Keratinocyte (primary cell): ENCODE data around the gene WFDC2. TPM values are rescaled to one million over a fixed set of nuclear protein-coding genes. Genes with fewer than 3 reads are reported as not detected.

Experiments
- DNase-seq: peaks from one replicate; pipeline ENCODE4 v3.0.0-alpha.2; 2011; ENCODE audit warnings: low read depth, missing footprints, low spot score
- FAIRE-seq: peaks from 2 replicates; lab custom pipeline; 2011; peaks lifted over from hg19 to GRCh38; lab: Jason Lieb, UNC
- H2AFZ ChIP-seq: 2 replicates; pipeline ENCODE4 v1.6.0; 2012; ENCODE audit warnings: low read length, control low read depth, inconsistent platforms; ENCODE audit not compliant: control insufficient read depth
- H3K27ac ChIP-seq: 2 replicates; pipeline ENCODE4 v1.5.1; 2011; ENCODE audit warnings: low read length; ENCODE audit not compliant: control insufficient read depth, insufficient read depth
- H3K27me3 ChIP-seq: 3 replicates; pipeline ENCODE4 v1.6.0; 2011; ENCODE audit warnings: low read length; ENCODE audit not compliant: control insufficient read depth, insufficient read depth; ENCODE audit errors: extremely low read depth
- H3K36me3 ChIP-seq, 2 experiments: 2 replicates in 1 of 2; 3 replicates in 1 of 2; pipeline ENCODE4 v1.5.1; 2011; ENCODE audit warnings: low read length in 2 of 2, mild to moderate bottlenecking in 1 of 2; ENCODE audit not compliant: control insufficient read depth in 2 of 2, insufficient read depth in 2 of 2; ENCODE audit errors: extremely low read depth in 1 of 2
- H3K4me1 ChIP-seq: 3 replicates; pipeline ENCODE4 v1.5.1; 2011; ENCODE audit warnings: low read length; ENCODE audit not compliant: control insufficient read depth, insufficient read depth; ENCODE audit errors: extremely low read depth
- H3K4me2 ChIP-seq: 3 replicates; pipeline ENCODE4 v1.6.0; 2011; ENCODE audit warnings: low read depth, low read length; ENCODE audit not compliant: control insufficient read depth, insufficient read depth; ENCODE audit errors: extremely low read depth
- H3K4me3 ChIP-seq, 3 experiments: fragments of 200-600 bp in 1 of 3; sonication (generic) in 1 of 3; 2 replicates in 2 of 3; 3 replicates in 1 of 3; pipeline ENCODE4 v1.5.1; 2011 to 2016; ENCODE audit warnings: low read length in 3 of 3, mild to moderate bottlenecking in 3 of 3, control low read depth in 2 of 3, inconsistent platforms in 1 of 3, low read depth in 1 of 3, mixed read lengths in 1 of 3, mixed run types in 1 of 3, moderate library complexity in 1 of 3; ENCODE audit not compliant: control insufficient read depth in 2 of 3, insufficient read depth in 2 of 3; ENCODE audit errors: extremely low read depth in 1 of 3
- H3K79me2 ChIP-seq: 2 replicates; pipeline ENCODE4 v1.6.0; 2012; ENCODE audit warnings: low read length; ENCODE audit not compliant: control insufficient read depth, insufficient read depth
- H3K9ac ChIP-seq: 3 replicates; pipeline ENCODE4 v1.6.0; 2011; ENCODE audit warnings: low read length; ENCODE audit not compliant: control insufficient read depth, insufficient read depth; ENCODE audit errors: extremely low read depth
- H3K9me1 ChIP-seq: 3 replicates; pipeline ENCODE4 v1.6.0; 2011; ENCODE audit warnings: low read length; ENCODE audit not compliant: control insufficient read depth, insufficient read depth; ENCODE audit errors: extremely low read depth
- H3K9me3 ChIP-seq: 2 replicates; pipeline ENCODE4 v1.5.1; 2012; ENCODE audit warnings: low read depth, low read length; ENCODE audit not compliant: control insufficient read depth
- H4K20me1 ChIP-seq: 3 replicates; pipeline ENCODE4 v1.6.0; 2011; ENCODE audit warnings: low read length; ENCODE audit not compliant: control insufficient read depth, insufficient read depth; ENCODE audit errors: extremely low read depth
- CTCF ChIP-seq, 3 experiments: IDR thresholded peaks in 1 of 3; conservative IDR thresholded peaks in 1 of 3; optimal IDR thresholded peaks in 1 of 3; 2 replicates in 2 of 3; 3 replicates in 1 of 3; pipeline versions ENCODE3 to v1.5.1; 2011; ENCODE audit warnings: low read length in 3 of 3, mild to moderate bottlenecking in 3 of 3, moderate library complexity in 2 of 3, control low read depth in 1 of 3, inconsistent platforms in 1 of 3; ENCODE audit not compliant: insufficient read depth in 2 of 3; ENCODE audit errors: extremely low read depth in 1 of 3
- EZH2 ChIP-seq: IDR thresholded peaks from one replicate; pipeline ENCODE4 v1.6.1; 2012; ENCODE audit warnings: inconsistent platforms, mild to moderate bottlenecking, low read length, moderate library complexity
- dilution Hi-C: fragments of 300-500 bp; cut with MboI; formaldehyde crosslinking; loops from one replicate; pipeline ENCODE4 v1.7.0; 2020; ENCODE audit warnings: low sequenced_read_pairs; ENCODE audit not compliant: extremely low pct_ligation_motif_present
- polyA plus RNA-seq, 5 experiments: library from polyadenylated mRNA; depleted of rRNA in 3 of 5; stranded (reverse) in 3 of 5; stranded (forward) in 1 of 5; unstranded in 1 of 5; fragments of >200 nt; gene quantifications; 1 replicate in 1 of 5; 2 replicates in 3 of 5; 3 replicates in 1 of 5; pipeline versions ENCODE4 v1.2.1 to v1.2.3, GENCODE V29; 2011 to 2012; ENCODE audit warnings: missing spikeins in 2 of 5, low read depth in 1 of 5, low replicate concordance in 1 of 5

Gene WFDC2
- polyA plus RNA-seq, 1 donor (not counting 4 experiments of a cell fraction or from before 2014, with no cell fraction given), result not detected

- Histone ChIP-seq H3K27me3 (no peaks in the 10 kb centered on the region), H4K20me1 (no peaks in the 10 kb centered on the region), H3K79me2 (no peaks in the 10 kb centered on the region), H3K4me3 (no peak overlapping the region), H3K27ac (no peak overlapping the region), H3K9ac (no peak overlapping the region), H3K4me1 (no peaks in the 10 kb centered on the region), H3K9me1 (no peaks in the 10 kb centered on the region), H3K36me3 (peaks cover 6 to 16% of the 10 kb centered on the region in 2 experiments), H3K9me3 (no peaks in the 10 kb centered on the region), H3K4me2 (no peak overlapping the region), H2AFZ (no peak overlapping the region)
- FAIRE-seq (no peak), DNase-seq (no peak)
- no peak for TF ChIP-seq EZH2
- no peak for TF ChIP-seq CTCF (optimal IDR thresholded peaks at IDR 0.05 in 1 of 3, IDR thresholded peaks at IDR 0.05 in 1 of 3, conservative IDR thresholded peaks at IDR 0.05 in 1 of 3; ENCODE audit: extremely low read depth in 1 of 3, insufficient read depth in 2 of 3, low read length in 3 of 3)
- dilution Hi-C loops, result no loop called here
Observed at GRCh38 chr20:45426320-45427016, 43.1 kb upstream of the WFDC2 start.

GRCh38 chr20:45427236-45428149 lies 42.1 kb upstream of the WFDC2 start:
- H3K9me1 ChIP-seq, result no peaks in the 10 kb centered on the region
- H3K27ac ChIP-seq, result no peak overlapping the region
- TF ChIP-seq EZH2 (no peak), CTCF (optimal IDR thresholded peaks at IDR 0.05 in 1 of 3, IDR thresholded peaks at IDR 0.05 in 1 of 3, conservative IDR thresholded peaks at IDR 0.05 in 1 of 3; ENCODE audit: extremely low read depth in 1 of 3, insufficient read depth in 2 of 3, low read length in 3 of 3) (no peak)
- no peak overlapping the region for H3K4me3 ChIP-seq
- H4K20me1 ChIP-seq, result no peaks in the 10 kb centered on the region
- no peaks in the 10 kb centered on the region for H3K79me2 ChIP-seq
- DNase-seq, result no peak
- H3K27me3 ChIP-seq, result no peaks in the 10 kb centered on the region
- no peak overlapping the region for H3K9ac ChIP-seq
- no peak for FAIRE-seq
- no peak overlapping the region for H2AFZ ChIP-seq
- H3K4me1 ChIP-seq, result no peaks in the 10 kb centered on the region
- H3K36me3 ChIP-seq, result peaks cover 6 to 16% of the 10 kb centered on the region in 2 experiments
- H3K4me2 ChIP-seq, result no peak overlapping the region
- no peaks in the 10 kb centered on the region for H3K9me3 ChIP-seq
- dilution Hi-C loops, result no loop called here
